Ascending aorta (tissue), 2 donors: ENCODE measurements around the gene TRABD. TPM values are rescaled to one million over a fixed set of nuclear protein-coding genes. Genes with fewer than 3 reads are reported as not detected.
A peak's percentile ranks its signal among the peaks of the same experiment; 100 is the strongest.

ENCODE experiments used
- DNase-seq, 2 donors: peaks; one replicate each; pipeline ENCODE4 v3.0.0-alpha.2; 2019; ENCODE audit warnings: low spot score in 2 of 2
- H3K27ac ChIP-seq, 2 donors: fragments of 200-600 bp; sonication (generic); one replicate each; pipeline ENCODE4 v1.5.1; 2016 to 2017; ENCODE audit warnings: mild to moderate bottlenecking in 1 of 2
- H3K27me3 ChIP-seq: fragments of 200-600 bp; sonication (generic); one replicate; pipeline ENCODE4 v1.5.1; 2017
- H3K36me3 ChIP-seq, 2 donors: fragments of 200-600 bp; sonication (generic); one replicate each; pipeline ENCODE4 v1.5.1; 2016
- H3K4me1 ChIP-seq, 2 donors: fragments of 200-600 bp; sonication (generic); one replicate each; pipeline ENCODE4 v1.5.1; 2016 to 2017; ENCODE audit warnings: mild to moderate bottlenecking in 1 of 2
- H3K4me3 ChIP-seq, 2 donors: fragments of 200-600 bp; sonication (generic); one replicate each; pipeline ENCODE4 v1.5.1; 2016 to 2017; ENCODE audit warnings: mild to moderate bottlenecking in 1 of 2
- H3K9me3 ChIP-seq, 2 donors: fragments of 200-600 bp; sonication (generic); one replicate each; pipeline ENCODE4 v1.5.1; 2016
- CTCF ChIP-seq, 3 experiments: fragments of 200-600 bp in 2 of 3; fragments of 450-650 bp in 1 of 3; sonication (generic) in 2 of 3; IDR thresholded peaks; one replicate each; pipeline ENCODE4 v1.5.1; 2016 to 2019; ENCODE audit warnings: antibody characterized with exemption in 3 of 3, mild to moderate bottlenecking in 1 of 3, moderate library complexity in 1 of 3
- intact Hi-C: fragments of 100-400 bp; cut with DNase I; formaldehyde crosslinking; loops from one replicate; pipeline ENCODE4 v1.15.1; 2023
- total RNA-seq: library from RNA; depleted of rRNA; stranded (reverse); fragments of >200 nt; gene quantifications from one replicate; pipeline ENCODE4 v1.1.0, GENCODE V29; 2016

The TRABD gene
- total RNA-seq, 1 donor from 2014 or later, result 91.4 TPM

- H3K4me3 ChIP-seq, result peak overlapping the region; percentile 70 to 91
- H3K9me3 ChIP-seq, result no peaks in the 10 kb centered on the region
- H3K36me3 ChIP-seq, result peaks cover 13 to 26% of the 10 kb centered on the region in 2 donors
- peak overlapping the region; percentile 92 to 95 for H3K27ac ChIP-seq
- no peaks in the 10 kb centered on the region for H3K27me3 ChIP-seq
- TF ChIP-seq CTCF (IDR thresholded peaks at IDR 0.05), result no peak
- intact Hi-C loops, result loop anchor here (2.0 to 5.0 kb wide), 5 partner anchors 42 to 383 kb away; partner anchors contain the start of genes ARSA, LMF2, PPP6R2 and SELENOO
- H3K4me1 ChIP-seq, result peaks cover 13 to 35% of the 10 kb centered on the region in 2 donors
- DNase-seq, result no peak
These were observed 58.1 kb downstream of the TRABD start for GRCh38 chr22:50243685-50244419.

- H3K9me3 ChIP-seq, result no peaks in the 10 kb centered on the region
These were observed 58.9 kb downstream of the TRABD start, which contains the start of gene TUBGCP6 for GRCh38 chr22:50244420-50245213. Gene TUBGCP6 (minus strand): TSS chr22:50245023. CDS start chr22:50244459, 564 bp downstream.

GRCh38 chr22:50245214-50246072 lies 59.7 kb downstream of the TRABD start:
- Histone ChIP-seq H3K27me3 (no peaks in the 10 kb centered on the region), H3K4me1 (peaks cover 22 to 43% of the 10 kb centered on the region in 2 donors), H3K27ac (peak overlapping the region; percentile 92 to 95), H3K4me3 (peak overlapping the region; percentile 70 to 91), H3K36me3 (peaks cover 2 to 14% of the 10 kb centered on the region in 2 donors), H3K9me3 (no peaks in the 10 kb centered on the region)
- no peak for TF ChIP-seq CTCF (IDR thresholded peaks at IDR 0.05)
- intact Hi-C loops, result loop anchor here (1.0 to 2.0 kb wide), 4 partner anchors 59 to 261 kb away; partner anchors contain the start of genes DENND6B, LMF2 and PPP6R2
- DNase-seq, result no peak

More at GRCh38 chr22:50244420-50245213, 58.9 kb downstream of the TRABD start, which contains the start of gene TUBGCP6:
- peak; percentile 63 to 98 for DNase-seq
- Histone ChIP-seq H3K4me1 (peaks cover 14 to 35% of the 10 kb centered on the region in 2 donors), H3K27me3 (no peaks in the 10 kb centered on the region), H3K27ac (peak within 1 kb of the TSS; percentile 92 to 95), H3K36me3 (peaks cover 10 to 19% of the 10 kb centered on the region in 2 donors), H3K4me3 (peak within 1 kb of the TSS; percentile 70 to 91)
- intact Hi-C loops, result loop anchor here (1.0 to 5.0 kb wide), 6 partner anchors 42 to 383 kb away; partner anchors contain the start of genes ARSA, DENND6B, LMF2 and PPP6R2
- peak in 1 of 3 experiments; percentile 11 for TF ChIP-seq CTCF (IDR thresholded peaks at IDR 0.05)

- H3K36me3 ChIP-seq, result peaks cover 0 to 14% of the 10 kb centered on the region in 2 donors
- H3K27me3 ChIP-seq, result no peaks in the 10 kb centered on the region
- intact Hi-C loops, result no loop called here
- no peak overlapping the region for H3K27ac ChIP-seq
- no peak for TF ChIP-seq CTCF (IDR thresholded peaks at IDR 0.05)
- H3K4me1 ChIP-seq, result peaks cover 24 to 46% of the 10 kb centered on the region in 2 donors
- no peaks in the 10 kb centered on the region for H3K9me3 ChIP-seq
- H3K4me3 ChIP-seq, result peak overlapping the region in 1 of 2 donors; percentile 91
- DNase-seq, result no peak
These were observed 60.8 kb downstream of the TRABD start for GRCh38 chr22:50246242-50247175.
